ENCODE measurements around the gene GUCY2D.

Gene GUCY2D

GRCh38 chr17:7992516-7992915 lies 9.9 kb upstream of the GUCY2D start:
- no peak for DNase-seq (ENCODE audit: low read depth)

GRCh38 chr17:7992924-7993323 lies 9.5 kb upstream of the GUCY2D start:
- DNase-seq (ENCODE audit: low read depth), result no peak

GRCh38 chr17:7993972-7994589 lies 8.3 kb upstream of the GUCY2D start:
- DNase-seq (ENCODE audit: low read depth), result no peak

GRCh38 chr17:7995724-7996123 lies 6.7 kb upstream of the GUCY2D start:
- no peak for DNase-seq (ENCODE audit: low read depth)

- no peak for DNase-seq (ENCODE audit: low read depth)
These were observed 5.2 kb upstream of the GUCY2D start for GRCh38 chr17:7997186-7997585.

GRCh38 chr17:8002721-8003593 lies 542 bp downstream of the GUCY2D start:
- no peak for DNase-seq (ENCODE audit: low read depth)

GRCh38 chr17:8003594-8004181 lies 1.3 kb downstream of the GUCY2D start:
- no peak for DNase-seq (ENCODE audit: low read depth)

- DNase-seq (ENCODE audit: low read depth), result no peak
These were observed 2.5 kb downstream of the GUCY2D start for GRCh38 chr17:8004899-8005298.

- DNase-seq (ENCODE audit: low read depth), result no peak
These were observed 2.9 kb downstream of the GUCY2D start for GRCh38 chr17:8005357-8005756.

- no peak for DNase-seq (ENCODE audit: low read depth)
These were observed 3.7 kb downstream of the GUCY2D start for GRCh38 chr17:8005967-8006730.

- no peak for DNase-seq (ENCODE audit: low read depth)
These were observed 4.6 kb downstream of the GUCY2D start for GRCh38 chr17:8006836-8007680.

GRCh38 chr17:8007836-8008235 lies 5.4 kb downstream of the GUCY2D start:
- no peak for DNase-seq (ENCODE audit: low read depth)

GRCh38 chr17:8012045-8012580 lies 9.7 kb downstream of the GUCY2D start:
- no peak for DNase-seq (ENCODE audit: low read depth)

- no peak for DNase-seq (ENCODE audit: low read depth)
These were observed 10.7 kb downstream of the GUCY2D start for GRCh38 chr17:8012996-8013640.

GRCh38 chr17:8013731-8014557 lies 11.5 kb downstream of the GUCY2D start:
- DNase-seq (ENCODE audit: low read depth), result no peak

- no peak for DNase-seq (ENCODE audit: low read depth)
These were observed 12.1 kb downstream of the GUCY2D start for GRCh38 chr17:8014558-8014850.

- DNase-seq (ENCODE audit: low read depth), result no peak
These were observed 13.0 kb downstream of the GUCY2D start for GRCh38 chr17:8015236-8015956.

GRCh38 chr17:8015957-8016631 lies 13.7 kb downstream of the GUCY2D start:
- DNase-seq (ENCODE audit: low read depth), result no peak

Measured in stimulated activated CD8-positive, alpha-beta memory T cell treated with anti-CD3 and anti-CD28 coated beads, Interleukin-12 subunit alpha, Interleukin-12 subunit beta, amount 100 ng/mL, for 4 hours (primary cell).